ENCODE data around the gene L2HGDH.

L2HGDH gene

DNA sequence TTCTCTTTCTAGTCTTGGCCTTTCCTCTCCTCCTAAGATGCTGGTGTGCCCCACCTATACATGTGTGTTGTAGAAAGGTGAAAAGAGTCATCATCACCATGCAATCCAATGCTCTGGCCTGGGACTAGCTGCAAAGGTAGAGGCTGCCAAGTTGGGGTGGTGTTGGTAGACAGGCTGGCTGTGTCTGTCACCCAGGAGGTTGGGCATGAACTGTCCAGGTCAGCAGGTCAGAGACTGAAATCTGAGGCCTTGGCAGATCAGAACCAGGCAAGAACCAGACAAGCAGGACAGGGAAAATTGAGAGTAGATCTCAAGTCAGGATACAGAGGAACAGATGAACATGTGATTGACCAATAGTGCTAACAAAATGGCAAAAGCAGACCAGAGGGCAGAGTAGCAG lies 26.2 kb downstream of the L2HGDH start:
- no peak for DNase-seq

DNA sequence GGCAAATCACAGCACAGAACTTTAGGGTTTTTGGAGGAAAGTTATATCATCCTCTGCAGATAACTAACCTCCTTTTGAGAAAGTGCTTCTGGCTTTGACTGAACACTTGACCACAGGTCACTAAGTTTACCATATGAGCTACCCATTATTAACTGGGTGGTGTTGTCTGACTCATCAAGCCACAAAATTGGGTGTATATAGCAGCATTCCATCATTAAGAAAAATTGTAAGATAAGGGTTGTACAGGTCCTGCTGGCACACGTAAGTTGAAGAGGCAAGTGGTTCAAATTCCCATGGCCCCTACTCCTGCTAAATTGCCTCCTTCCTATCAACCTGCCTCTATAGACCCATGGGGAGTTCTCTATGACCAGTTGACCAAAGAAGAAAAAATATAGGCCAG lies 39.5 kb downstream of the L2HGDH start:
- no peak for DNase-seq

DNA sequence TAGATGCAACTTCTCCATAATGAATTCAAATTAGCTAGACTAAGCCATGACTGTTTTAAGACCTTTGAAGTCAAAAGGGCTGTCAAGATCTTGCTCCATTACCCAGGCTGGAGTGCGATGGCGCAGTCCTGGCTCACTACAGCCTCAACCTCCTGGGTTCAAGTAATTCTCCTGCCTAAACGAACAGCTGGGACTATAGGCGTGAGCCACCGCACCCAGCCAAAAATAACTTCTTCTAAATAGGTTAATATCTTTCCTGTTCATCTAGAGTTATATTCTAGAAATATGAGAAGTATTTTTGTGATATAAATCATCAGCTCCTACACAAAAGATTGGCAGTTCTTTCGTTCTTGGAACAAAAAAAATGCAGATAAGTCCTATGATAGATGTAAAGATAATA lies 41.1 kb downstream of the L2HGDH start:
- no peak for DNase-seq

DNA sequence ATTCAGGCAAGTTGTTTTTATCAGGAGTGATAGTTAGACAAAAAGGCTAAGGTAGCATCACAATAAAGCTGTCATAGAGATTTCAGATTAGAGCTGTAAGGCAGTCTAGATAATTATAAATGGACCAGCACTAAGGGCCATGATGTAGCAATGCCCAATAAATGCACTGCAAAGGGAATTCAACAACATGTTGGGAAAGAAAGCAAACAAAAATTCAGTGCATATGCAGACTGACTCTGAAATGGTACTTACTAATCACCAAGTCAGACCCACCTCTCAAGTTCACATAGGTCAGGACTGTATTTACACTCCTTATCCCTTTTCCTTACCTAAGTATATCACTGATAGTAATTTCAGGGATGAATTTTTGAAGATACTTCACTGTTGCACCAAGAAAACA lies 47.0 kb downstream of the L2HGDH start:
- no peak for DNase-seq

DNA sequence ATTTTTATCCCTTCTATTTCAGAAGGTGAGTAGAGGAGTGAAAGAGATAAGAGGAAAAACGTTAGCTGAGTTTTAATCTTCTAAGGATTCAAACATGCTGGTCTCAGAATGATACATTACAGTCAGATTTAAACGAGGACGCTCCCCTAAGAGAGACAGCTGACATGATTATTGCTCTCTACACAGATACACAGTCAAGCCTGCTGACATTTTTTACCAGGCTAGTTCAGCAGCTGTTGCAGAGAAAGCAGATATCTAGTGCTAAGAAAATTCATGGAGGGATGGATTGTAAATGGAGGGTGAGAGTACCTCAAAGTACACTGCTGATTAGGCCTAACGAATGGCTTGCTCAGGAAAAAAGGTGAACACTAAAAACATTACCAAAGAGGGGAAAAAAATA lies 48.7 kb downstream of the L2HGDH start:
- DNase-seq: no peak

DNA sequence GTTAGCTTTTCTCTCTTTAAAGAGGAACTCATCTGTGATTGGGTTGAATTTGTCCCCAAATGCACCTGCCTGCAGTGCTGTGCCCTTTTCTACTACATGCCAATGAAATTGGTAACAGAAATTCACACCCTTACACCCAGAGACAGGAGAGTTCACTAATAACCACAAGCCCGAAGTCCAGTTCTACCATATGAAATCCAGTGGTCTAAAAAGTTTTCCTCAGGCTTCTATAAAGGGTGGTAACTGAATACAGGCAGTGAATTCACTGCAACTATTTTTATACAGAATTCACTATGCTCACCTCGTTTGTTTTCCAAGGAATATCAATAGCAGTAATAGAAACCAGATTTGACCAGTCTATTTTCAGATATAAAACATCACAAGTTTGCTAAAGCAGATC lies 49.2 kb downstream of the L2HGDH start:
- DNase-seq: no peak

DNA sequence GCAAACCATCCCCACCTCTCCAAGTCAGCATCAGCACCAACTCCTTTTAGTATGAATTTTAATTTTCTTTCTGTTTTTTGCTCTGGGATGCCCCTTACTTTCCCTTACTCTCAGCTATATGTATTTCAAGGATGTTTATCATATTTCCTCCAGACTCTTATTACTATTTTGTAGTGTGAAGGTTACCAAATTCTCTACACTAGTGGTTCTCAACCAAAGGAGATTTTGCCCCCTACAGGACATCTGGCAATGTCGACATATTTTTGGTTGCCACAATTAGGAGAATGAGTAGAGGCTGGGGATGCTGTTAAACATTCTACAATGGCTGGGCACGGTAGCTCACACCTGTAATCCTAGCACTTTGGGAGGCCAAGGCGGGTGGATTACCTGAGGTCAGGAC lies 51.5 kb downstream of the L2HGDH start:
- DNase-seq: no peak

DNA sequence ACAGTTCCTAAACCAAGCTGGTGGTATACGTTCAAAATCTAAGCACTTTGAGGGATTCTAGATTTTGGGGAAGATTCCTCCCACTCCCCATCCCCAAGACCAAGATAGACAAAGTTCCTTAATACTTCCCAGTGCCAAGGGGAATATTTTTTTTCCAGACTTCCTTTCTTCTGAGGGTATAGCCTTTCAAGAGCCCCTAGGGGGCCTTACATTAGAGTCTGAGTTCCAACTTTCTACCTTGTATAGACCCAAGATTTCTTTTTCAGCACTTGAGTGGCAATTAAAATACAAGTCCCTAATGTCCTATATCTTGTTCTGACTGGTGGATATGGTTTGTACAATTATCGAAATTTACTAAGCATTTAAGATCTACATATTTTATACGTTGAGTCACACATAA lies 52.0 kb downstream of the L2HGDH start:
- no peak for DNase-seq

DNA sequence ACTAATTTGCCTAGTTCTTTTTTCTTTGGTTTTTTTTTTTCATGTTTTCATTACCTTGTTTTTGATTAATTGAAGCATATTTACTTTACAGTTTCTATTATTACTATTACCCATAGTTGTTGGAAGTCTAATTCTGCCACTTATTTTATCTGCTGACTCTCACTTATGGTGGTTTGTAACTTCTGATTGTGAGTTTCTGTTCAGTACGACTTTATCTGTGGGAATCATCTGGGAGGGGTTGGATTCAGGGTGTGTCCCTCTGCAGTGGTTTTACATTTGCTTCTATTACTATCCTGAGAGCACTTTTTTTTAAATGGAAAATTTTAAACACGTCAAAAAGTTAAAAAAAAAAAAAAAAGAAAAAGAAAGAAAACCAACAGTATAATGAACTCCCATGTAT lies 54.3 kb downstream of the L2HGDH start:
- no peak for DNase-seq

DNA sequence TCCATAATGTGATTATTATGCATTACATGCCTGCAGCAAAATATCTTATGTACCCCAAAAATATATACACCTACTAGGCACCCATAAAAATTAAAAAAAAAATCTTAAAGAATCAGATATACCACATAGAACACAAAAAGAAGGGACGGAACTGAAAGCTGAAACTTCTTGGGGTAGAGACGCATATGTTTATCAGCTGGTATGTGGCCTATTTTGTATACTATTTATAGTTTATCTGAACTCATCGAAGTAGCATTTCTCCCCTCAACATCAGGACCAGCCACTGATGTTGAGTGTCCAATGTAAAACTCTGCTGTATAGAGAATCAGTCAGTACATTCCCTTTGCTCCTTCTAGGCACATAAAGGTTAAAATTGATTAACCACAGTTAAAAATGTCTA lies 57.8 kb downstream of the L2HGDH start:
- no peak for DNase-seq

DNA sequence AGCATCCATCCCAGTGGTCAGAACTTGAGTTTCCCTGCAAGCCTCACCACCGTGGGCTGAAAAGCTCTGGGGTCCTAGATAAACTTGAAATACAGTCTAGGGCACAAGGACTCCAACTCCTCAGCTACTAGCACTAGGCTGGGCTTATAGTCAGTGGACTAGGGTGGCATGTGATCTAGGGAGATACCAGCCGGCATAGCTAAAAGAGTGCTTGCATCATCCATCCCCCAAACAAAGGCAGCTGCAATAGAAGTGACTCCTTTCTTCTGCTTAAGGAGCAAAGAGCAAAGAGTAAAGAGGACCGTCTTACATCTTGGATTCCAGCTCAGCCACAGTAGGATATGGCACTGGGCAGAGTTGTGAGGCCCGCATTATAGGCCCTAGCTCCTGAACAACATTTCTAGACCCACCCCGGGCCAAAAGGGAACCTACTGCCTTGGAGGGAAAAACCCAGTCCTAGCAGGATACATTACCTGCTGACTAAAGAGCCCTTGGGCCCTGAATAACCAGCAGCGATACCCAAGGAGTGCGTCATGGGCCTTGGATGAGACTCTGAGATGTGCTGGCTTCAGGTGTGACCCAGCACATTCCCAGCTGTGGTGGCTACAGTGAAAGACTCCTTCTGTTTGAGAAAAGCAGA lies 62.8 kb downstream of the L2HGDH start:
- no peak for DNase-seq

DNA sequence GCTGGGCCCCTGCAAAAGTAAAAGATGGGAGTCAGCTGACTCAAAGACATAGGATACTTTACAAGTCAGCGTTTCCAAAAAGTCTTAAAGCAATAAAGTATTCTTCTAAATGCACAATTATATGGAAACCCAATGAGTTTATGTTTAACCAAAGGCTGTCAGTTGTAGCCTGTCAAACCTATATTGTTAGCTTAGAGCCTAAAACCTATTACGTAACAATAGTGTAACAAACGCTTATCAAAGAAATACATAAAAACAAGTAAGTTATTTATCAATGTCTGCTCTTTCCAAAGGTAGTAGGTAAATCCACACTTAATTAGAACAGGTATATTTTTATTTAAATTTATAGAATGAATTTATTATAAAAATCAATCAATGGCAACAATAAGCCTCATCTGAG lies 64.8 kb downstream of the L2HGDH start:
- no peak for DNase-seq

DNA sequence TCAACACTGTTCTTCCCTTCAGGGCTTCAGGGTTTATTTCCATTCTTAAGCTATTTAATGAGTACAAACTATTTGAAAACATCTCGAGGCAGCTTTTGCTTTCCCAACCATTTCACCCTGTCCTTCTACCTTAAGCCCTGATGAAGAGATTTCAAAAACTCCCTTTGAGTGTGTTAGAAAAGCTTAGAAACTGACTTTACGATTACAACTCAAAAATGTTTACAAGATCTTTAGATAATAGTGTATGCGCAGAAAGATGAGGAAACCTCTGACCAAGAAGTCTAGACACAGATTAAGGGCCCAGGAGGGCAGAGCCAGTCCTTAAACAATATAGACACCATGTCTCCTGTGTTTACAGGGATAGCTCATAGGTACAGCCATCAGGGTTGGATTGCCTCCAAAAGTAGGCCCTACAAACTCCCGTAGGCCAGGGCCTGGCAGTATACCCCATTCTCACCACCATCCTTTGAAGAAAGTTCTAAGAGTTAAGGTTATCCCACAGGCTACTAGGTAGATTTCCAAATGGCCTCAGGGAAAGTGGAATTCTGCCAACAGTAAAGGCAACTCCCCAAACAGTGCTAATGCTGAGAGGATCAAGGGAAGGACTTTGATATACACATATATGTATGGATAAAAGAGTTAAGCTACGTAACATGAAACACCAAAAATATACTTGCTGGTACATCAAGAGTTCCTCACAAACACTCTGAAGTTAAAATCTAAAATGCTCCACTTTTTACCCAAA lies 69.3 kb downstream of the L2HGDH start:
- DNase-seq: no peak

DNA sequence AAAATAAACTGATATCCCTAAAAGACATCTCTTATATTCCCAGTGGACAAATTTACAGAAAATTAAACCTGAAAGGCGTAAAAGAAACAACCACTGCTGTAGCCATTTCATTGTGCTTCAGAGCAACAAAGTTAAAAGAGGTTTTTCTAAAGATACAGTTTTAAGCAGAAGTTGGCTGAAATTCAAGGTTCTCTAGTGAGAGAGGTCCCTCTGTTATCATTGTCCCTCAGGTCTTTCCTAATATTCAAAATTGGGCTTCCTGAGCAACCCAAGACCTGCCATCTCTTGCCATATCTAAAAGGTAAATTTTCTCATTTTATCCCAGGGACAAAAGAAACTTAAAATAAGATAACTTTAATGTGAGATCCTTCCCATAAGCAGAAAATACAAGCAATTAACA lies 69.9 kb downstream of the L2HGDH start:
- DNase-seq: no peak

DNA sequence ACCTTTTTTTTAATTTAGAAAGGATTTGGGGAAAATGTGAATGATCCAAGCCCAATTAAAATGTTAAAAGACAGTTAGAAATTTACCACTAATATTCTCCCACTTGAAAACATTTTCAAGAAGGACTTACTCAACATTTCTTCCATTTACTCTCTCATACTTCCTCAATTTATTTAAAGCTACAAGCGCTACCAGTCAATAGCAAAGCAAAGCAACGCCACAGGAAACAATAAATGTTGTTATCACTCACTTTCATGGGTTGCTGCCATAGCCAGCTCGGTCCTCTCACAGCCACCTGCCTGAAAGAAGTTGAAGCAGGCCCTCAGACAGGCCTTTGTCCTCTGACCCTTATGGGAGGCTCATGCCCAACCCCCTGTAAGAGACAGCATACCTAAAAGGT lies 74.6 kb downstream of the L2HGDH start:
- DNase-seq: no peak

DNA sequence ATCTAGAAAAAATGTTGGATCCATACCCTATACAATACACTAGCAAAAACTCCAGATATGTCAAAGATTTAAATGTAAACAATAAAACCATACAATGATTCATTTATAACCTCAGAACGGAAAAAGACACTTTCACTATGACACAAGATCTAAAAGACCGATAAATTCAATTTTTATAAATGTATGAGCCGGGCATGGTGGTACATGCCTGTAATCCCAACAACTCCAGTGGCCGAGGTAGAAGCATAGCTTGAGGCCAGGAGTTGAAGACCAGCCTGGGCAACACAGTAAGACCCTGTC lies 78.1 kb downstream of the L2HGDH start:
- DNase-seq: no peak

DNA sequence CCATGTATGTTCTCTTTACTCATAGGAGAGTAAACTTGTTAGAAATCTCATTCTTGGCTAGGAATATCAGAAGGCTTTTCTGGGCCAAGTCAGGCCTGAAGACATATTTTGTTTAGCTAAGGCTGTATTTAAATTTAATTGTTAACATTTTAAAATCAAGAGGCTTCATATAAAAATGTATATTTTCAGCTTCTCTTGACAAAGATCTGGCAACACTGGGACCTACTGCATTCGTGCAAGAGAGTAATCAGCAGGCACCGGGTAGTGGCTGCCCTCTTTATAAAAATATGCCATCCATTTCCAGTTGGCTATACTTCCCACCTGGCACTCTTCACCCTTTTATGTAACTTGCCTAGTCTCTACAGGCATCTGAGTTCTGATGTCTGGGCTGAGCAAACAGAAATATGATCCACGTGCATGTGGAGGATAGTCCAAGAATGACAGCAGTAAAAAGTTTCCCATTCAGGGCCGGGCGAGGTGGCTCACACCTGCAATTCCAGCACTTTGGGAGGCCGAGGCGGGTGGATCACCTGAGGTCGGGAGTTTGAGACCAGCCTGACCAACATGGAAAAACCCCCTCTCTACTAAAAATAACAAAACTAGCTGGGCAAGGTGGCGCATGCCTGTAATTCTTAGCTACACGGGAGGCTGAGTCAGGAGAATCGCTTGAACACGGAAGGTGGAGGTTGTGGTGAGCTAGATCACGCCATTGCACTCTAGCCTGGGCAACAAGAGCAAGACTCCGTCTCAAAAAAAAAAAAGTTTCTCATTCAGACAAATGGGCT lies 78.7 kb downstream of the L2HGDH start:
- peak; percentile 9 to 19 for DNase-seq

DNA sequence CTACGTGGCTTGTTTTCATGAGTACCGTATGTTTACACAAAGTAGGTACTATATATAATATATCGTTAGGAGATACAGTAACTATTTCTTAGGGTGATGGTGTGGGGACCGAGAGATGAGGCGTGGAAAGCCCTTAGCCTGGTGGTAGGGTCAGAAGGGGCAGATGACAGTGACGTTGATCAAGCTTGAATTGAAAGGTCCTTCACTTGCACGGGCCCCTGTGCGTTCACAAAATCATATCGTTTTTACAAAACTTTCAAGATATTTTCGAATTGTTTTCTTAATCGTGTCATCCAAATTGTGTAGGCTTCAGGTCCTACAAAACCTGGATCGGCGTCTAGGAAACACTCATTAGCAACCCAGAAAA lies 79.8 kb downstream of the L2HGDH start:
- no peak for DNase-seq

DNA sequence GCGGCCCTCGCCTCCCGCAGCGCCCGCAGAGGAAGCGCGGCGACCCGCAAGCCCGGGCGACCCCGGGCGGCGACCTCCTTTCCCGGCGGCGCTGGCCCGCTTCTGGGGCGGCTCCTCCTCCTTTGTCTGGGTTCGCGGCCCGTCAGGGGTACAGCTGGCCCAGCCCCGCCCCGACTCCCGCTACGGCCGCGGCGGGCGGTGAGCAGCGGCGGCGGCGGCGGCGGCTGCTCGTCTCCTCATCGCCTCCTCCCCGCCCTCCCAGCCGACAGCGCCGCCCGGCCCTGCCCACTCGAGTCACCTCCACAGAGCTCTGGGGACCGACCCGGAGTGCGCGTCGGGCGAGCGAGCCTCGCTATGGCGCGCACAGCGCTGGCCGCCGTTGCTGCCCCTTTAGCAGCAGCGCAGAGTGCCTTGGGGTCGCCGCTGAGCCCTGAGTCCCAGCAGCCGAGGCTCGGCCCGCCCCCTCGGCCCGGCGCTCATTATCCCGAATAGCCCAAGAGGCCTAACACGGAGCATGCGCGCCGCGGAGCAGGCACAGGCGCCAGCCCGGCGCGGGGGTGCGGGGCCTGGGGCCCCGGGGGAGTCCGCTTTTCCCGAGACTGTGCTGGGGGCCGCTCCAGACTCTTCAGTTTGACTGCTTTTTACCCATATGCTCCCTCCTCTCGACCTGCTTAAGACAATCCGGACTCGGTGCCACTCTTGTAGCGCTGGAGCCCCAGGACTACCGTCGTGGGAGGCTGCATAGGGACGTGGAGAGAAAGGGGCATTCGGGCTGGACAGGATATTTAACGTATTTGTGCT lies 80.4 kb downstream of the L2HGDH start, which contains the start of gene SOS2:
SOS2 (minus strand) TSS at position 104 of the 801 bp plus-strand sequence. CDS start 295 bp downstream, outside the sequence.
- DNase-seq: peak; percentile 66 to 70

DNA sequence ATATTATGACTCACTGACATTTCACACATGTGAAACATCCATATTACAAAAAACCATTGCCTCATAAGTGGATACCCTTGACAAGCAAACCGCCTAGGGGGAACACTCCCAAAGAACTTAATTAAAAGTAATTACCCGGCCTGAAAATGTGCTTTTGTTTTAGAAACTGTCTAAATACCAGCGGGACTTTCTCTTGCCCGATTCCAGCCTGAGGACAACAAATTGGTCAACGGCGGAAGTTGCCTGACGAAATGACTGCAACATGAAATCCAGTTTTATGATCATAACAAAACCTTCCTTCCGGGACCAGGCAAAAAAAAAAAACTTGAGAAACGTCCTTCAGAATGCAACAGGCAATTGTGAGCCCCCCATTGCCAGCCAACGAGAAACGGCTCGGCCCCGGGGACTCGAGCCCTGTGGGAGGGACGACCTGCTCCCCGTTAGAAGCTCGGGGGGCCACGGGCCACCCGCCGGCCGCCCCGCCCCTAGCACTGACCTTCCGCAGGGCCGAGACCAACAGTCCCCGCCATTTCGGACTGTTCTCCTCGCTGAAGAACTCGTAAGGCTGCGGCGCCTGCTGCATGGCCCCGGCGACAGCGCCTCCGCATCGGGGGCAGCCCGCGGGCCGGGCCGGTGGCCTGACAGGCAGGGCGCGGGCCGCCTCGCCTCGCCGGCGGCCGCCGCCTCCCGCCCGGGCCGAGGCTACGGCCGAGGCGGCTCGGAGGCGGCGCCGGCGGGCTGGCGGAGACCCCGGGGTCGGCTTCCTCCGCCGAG lies 81.1 kb downstream of the L2HGDH start:
- DNase-seq: peak; percentile 9 to 18

DNA sequence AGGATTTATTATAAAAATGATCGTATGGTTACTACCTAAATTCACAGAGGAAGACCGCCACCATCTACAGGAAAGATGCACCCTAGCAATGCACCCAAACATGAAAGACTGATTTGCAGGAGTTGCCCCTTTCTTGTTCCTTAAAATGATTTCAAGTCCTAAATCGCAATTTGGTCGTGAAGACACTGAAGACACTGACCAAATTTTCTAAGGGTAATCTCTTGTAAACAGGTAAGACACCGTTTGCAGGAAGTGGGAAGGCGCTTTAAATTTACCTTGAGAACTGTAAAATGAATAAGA lies 81.7 kb downstream of the L2HGDH start:
- DNase-seq: no peak

DNA sequence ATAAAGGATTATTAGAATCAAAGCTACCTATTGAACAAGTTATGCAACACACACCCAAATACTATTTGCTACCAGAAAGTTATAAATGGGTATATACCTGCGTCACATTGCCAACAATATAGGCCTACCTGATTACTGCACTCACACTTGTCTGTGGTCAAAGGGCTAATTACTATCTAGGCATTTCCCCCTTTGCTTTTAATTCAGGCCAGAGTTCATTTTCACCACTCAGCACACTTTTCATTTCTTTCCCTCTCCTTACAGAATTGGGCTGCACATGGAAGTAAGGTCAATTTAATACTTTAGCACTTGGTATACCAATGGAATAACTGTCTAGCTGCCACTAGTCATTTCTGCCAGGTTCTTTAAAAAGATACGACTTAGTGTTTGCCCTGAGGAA lies 82.3 kb downstream of the L2HGDH start:
- no peak for DNase-seq

DNA sequence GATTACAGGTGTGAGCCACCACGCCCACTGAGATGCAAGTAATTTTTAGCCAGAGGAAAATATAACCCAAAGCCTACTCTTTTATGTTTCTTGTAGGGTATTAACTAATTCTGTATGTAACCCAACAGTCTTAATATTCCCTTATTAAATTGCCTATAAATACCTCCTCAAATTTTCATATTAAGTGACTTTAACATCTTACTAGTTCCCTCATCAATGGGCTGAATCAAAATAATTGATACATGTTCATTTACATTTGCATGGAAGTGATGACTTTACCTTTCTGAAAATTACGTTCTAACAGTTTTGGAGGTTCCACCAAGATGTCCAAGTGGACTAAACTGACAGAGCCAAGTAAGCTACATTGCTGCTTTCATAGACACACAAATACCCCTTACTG lies 83.7 kb downstream of the L2HGDH start:
- no peak for DNase-seq
